Measurements from ENCODE around the gene TTK. TPM values are rescaled to one million over a fixed set of nuclear protein-coding genes. Genes with fewer than 3 reads are reported as not detected.

The TTK gene
- total and polyA plus RNA-seq, 2 experiments from 2014 or later, result 50.7 to 79.6 TPM

DNA sequence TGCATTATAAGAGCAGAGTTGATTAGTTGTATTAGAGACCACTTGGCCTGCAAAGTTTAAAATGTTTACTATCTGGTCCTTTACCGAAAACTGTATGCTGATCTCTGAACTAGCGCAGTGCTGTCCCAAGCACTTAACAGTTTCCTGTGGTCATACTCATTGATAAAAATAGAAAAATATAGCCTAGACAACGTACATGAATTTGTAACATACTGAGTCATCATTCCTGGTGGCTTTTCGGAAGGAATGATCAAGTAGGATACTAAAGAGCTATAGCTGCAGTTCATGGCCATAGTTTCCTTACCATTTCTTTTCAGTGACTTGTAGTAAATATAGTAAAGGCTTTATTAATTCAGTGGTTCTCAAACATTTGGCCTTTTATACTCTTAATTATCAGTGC, 18.4 kb downstream of the TTK start:
- no peak overlapping the region for H3K27ac ChIP-seq (ENCODE audit: low read depth)
- H3K4me3 ChIP-seq, result no peak overlapping the region
- H3K36me3 Mint-ChIP-seq (ENCODE audit: low read depth), result peaks cover 53% of the 10 kb centered on the region
- H3K4me1 ChIP-seq (ENCODE audit: insufficient read depth), result no peaks in the 10 kb centered on the region
- no peaks in the 10 kb centered on the region for H3F3A ChIP-seq (replicated peaks; ENCODE audit: low read depth)
- no peak for DNase-seq (ENCODE audit: low spot score)
- H3K36me3 ChIP-seq (ENCODE audit: insufficient read depth), result peaks cover 22% of the 10 kb centered on the region; the same call in 1 of the 2 replicates
- no peaks in the 10 kb centered on the region for H3K27me3 ChIP-seq (ENCODE audit: insufficient read depth)
- no peak overlapping the region for H2AFZ ChIP-seq
- H3K4me1 Mint-ChIP-seq, result no peaks in the 10 kb centered on the region
- H4K20me1 ChIP-seq (replicated peaks; ENCODE audit: insufficient read depth), result no peaks in the 10 kb centered on the region; the same call in 1 of the 2 replicates
- no peaks in the 10 kb centered on the region for H3K9me2 ChIP-seq (ENCODE audit: insufficient read depth)
- no peak overlapping the region for H3K4me3 Mint-ChIP-seq
- no peak overlapping the region for H3K4me2 ChIP-seq
- no peak for ATAC-seq
- H3K79me2 ChIP-seq (replicated peaks; ENCODE audit: insufficient read depth), result 0 out of 2 replicates have a peak, but pooled peaks cover 4% of the 10 kb centered on the region
- no peaks in the 10 kb centered on the region for H3K27me3 Mint-ChIP-seq (ENCODE audit: insufficient read depth, low read depth, poor library complexity)
- no peak for TF ChIP-seq ZNF114 (CRISPR knock-in tag; IDR thresholded peaks at IDR 0.05)
- TF ChIP-seq JUNB (IDR thresholded peaks at IDR 0.05; ENCODE audit: unreplicated experiment), result no peak
- TF ChIP-seq ETS1 (IDR thresholded peaks at IDR 0.05), result no peak
- TF ChIP-seq, protein P1, sequence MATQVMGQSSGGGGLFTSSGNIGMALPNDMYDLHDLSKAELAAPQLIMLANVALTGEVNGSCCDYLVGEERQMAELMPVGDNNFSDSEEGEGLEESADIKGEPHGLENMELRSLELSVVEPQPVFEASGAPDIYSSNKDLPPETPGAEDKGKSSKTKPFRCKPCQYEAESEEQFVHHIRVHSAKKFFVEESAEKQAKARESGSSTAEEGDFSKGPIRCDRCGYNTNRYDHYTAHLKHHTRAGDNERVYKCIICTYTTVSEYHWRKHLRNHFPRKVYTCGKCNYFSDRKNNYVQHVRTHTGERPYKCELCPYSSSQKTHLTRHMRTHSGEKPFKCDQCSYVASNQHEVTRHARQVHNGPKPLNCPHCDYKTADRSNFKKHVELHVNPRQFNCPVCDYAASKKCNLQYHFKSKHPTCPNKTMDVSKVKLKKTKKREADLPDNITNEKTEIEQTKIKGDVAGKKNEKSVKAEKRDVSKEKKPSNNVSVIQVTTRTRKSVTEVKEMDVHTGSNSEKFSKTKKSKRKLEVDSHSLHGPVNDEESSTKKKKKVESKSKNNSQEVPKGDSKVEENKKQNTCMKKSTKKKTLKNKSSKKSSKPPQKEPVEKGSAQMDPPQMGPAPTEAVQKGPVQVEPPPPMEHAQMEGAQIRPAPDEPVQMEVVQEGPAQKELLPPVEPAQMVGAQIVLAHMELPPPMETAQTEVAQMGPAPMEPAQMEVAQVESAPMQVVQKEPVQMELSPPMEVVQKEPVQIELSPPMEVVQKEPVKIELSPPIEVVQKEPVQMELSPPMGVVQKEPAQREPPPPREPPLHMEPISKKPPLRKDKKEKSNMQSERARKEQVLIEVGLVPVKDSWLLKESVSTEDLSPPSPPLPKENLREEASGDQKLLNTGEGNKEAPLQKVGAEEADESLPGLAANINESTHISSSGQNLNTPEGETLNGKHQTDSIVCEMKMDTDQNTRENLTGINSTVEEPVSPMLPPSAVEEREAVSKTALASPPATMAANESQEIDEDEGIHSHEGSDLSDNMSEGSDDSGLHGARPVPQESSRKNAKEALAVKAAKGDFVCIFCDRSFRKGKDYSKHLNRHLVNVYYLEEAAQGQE (IDR thresholded peaks at IDR 0.05; ENCODE audit: unreplicated experiment), result no peak
- TF ChIP-seq ZNF331 (CRISPR knock-in tag; IDR thresholded peaks at IDR 0.05; ENCODE audit: low read depth), result no peak
- TF ChIP-seq, protein P2, sequence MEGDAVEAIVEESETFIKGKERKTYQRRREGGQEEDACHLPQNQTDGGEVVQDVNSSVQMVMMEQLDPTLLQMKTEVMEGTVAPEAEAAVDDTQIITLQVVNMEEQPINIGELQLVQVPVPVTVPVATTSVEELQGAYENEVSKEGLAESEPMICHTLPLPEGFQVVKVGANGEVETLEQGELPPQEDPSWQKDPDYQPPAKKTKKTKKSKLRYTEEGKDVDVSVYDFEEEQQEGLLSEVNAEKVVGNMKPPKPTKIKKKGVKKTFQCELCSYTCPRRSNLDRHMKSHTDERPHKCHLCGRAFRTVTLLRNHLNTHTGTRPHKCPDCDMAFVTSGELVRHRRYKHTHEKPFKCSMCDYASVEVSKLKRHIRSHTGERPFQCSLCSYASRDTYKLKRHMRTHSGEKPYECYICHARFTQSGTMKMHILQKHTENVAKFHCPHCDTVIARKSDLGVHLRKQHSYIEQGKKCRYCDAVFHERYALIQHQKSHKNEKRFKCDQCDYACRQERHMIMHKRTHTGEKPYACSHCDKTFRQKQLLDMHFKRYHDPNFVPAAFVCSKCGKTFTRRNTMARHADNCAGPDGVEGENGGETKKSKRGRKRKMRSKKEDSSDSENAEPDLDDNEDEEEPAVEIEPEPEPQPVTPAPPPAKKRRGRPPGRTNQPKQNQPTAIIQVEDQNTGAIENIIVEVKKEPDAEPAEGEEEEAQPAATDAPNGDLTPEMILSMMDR (conservative IDR thresholded peaks at IDR 0.05; ENCODE audit: low read depth in 2 of 2), result no peak
- no peak for TF ChIP-seq CREB1 (CRISPR knock-in tag; IDR thresholded peaks at IDR 0.05; ENCODE audit: low read depth)
- TF ChIP-seq EZH2 (IDR thresholded peaks at IDR 0.05; ENCODE audit: low read depth, unreplicated experiment), result no peak
- no peak for TF ChIP-seq POLR2AphosphoS5 (IDR thresholded peaks at IDR 0.05; ENCODE audit: low read depth)
- TF ChIP-seq, protein P3, sequence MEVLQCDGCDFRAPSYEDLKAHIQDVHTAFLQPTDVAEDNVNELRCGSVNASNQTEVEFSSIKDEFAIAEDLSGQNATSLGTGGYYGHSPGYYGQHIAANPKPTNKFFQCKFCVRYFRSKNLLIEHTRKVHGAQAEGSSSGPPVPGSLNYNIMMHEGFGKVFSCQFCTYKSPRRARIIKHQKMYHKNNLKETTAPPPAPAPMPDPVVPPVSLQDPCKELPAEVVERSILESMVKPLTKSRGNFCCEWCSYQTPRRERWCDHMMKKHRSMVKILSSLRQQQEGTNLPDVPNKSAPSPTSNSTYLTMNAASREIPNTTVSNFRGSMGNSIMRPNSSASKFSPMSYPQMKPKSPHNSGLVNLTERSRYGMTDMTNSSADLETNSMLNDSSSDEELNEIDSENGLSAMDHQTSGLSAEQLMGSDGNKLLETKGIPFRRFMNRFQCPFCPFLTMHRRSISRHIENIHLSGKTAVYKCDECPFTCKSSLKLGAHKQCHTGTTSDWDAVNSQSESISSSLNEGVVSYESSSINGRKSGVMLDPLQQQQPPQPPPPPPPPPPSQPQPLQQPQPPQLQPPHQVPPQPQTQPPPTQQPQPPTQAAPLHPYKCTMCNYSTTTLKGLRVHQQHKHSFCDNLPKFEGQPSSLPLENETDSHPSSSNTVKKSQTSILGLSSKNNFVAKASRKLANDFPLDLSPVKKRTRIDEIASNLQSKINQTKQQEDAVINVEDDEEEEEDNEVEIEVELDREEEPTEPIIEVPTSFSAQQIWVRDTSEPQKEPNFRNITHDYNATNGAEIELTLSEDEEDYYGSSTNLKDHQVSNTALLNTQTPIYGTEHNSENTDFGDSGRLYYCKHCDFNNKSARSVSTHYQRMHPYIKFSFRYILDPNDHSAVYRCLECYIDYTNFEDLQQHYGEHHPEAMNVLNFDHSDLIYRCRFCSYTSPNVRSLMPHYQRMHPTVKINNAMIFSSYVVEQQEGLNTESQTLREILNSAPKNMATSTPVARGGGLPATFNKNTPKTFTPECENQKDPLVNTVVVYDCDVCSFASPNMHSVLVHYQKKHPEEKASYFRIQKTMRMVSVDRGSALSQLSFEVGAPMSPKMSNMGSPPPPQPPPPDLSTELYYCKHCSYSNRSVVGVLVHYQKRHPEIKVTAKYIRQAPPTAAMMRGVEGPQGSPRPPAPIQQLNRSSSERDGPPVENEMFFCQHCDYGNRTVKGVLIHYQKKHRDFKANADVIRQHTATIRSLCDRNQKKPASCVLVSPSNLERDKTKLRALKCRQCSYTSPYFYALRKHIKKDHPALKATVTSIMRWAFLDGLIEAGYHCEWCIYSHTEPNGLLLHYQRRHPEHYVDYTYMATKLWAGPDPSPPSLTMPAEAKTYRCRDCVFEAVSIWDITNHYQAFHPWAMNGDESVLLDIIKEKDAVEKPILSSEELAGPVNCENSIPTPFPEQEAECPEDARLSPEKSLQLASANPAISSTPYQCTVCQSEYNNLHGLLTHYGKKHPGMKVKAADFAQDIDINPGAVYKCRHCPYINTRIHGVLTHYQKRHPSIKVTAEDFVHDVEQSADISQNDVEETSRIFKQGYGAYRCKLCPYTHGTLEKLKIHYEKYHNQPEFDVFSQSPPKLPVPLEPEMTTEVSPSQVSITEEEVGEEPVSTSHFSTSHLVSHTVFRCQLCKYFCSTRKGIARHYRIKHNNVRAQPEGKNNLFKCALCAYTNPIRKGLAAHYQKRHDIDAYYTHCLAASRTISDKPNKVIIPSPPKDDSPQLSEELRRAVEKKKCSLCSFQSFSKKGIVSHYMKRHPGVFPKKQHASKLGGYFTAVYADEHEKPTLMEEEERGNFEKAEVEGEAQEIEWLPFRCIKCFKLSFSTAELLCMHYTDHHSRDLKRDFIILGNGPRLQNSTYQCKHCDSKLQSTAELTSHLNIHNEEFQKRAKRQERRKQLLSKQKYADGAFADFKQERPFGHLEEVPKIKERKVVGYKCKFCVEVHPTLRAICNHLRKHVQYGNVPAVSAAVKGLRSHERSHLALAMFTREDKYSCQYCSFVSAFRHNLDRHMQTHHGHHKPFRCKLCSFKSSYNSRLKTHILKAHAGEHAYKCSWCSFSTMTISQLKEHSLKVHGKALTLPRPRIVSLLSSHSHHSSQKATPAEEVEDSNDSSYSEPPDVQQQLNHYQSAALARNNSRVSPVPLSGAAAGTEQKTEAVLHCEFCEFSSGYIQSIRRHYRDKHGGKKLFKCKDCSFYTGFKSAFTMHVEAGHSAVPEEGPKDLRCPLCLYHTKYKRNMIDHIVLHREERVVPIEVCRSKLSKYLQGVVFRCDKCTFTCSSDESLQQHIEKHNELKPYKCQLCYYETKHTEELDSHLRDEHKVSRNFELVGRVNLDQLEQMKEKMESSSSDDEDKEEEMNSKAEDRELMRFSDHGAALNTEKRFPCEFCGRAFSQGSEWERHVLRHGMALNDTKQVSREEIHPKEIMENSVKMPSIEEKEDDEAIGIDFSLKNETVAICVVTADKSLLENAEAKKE (CRISPR knock-in tag; IDR thresholded peaks at IDR 0.05), result no peak
- TF ChIP-seq EZH2phosphoT487 (IDR thresholded peaks at IDR 0.05; ENCODE audit: unreplicated experiment), result no peak
- no peak for TF ChIP-seq NANOG (IDR thresholded peaks at IDR 0.05; ENCODE audit: borderline replicate concordance)
- TF ChIP-seq STAT1 (IDR thresholded peaks at IDR 0.05; ENCODE audit: unreplicated experiment), result no peak
- H3K27ac Mint-ChIP-seq, result no peak overlapping the region
- H3K9me3 Mint-ChIP-seq, result no peaks in the 10 kb centered on the region
